Lower leg skin (tissue), 3 donors: Measurements from ENCODE around the gene SVBP.

ENCODE experiments used
- POLR2A ChIP-seq, 2 donors: fragments of 450-650 bp; IDR thresholded peaks; one replicate each; pipeline ENCODE4 v1.6.1; 2016 to 2017; ENCODE audit warnings: antibody characterized with exemption in 2 of 2, mild to moderate bottlenecking in 1 of 2, moderate library complexity in 1 of 2
- TF ChIP-seq, protein P1 (sequence below), 3 donors: fragments of 450-650 bp; IDR thresholded peaks; one replicate each; pipeline ENCODE4 v1.5.1; 2016; ENCODE audit warnings: antibody characterized with exemption in 3 of 3, mild to moderate bottlenecking in 3 of 3, moderate library complexity in 2 of 3

DNA sequence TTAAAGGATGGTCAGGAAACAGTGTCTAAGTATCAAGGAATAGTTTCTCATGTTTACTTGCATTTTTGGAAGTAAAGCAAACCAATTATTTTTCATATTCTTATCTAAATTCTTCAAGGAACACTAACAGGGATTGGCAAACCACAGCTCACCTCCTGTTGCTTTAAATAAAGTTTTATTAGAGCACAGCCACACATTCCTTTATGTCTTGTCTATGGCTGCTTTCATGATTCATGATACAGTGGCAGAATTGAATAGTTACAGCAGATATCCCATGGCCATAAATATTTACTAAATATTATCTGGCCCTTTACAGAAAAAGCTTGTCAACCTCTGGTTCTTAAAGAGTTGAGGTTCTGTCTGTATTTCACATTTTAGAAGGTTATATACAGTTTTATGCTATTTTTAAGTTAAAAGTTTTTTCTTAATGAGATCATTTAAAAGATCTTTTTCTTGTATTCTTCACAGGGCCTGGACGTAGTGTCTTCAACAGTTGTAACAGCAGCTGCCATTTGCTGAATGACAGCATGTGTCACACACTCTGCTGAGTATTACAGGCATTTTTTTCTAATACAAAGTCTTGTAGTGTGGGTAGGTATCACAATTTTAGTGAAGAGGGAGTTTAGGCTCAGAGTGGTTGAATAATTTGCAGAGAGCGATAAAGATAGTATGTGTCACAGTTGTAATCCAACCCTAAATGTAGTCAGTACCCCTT, 31.8 kb upstream of the SVBP start:
- TF ChIP-seq, protein P1, sequence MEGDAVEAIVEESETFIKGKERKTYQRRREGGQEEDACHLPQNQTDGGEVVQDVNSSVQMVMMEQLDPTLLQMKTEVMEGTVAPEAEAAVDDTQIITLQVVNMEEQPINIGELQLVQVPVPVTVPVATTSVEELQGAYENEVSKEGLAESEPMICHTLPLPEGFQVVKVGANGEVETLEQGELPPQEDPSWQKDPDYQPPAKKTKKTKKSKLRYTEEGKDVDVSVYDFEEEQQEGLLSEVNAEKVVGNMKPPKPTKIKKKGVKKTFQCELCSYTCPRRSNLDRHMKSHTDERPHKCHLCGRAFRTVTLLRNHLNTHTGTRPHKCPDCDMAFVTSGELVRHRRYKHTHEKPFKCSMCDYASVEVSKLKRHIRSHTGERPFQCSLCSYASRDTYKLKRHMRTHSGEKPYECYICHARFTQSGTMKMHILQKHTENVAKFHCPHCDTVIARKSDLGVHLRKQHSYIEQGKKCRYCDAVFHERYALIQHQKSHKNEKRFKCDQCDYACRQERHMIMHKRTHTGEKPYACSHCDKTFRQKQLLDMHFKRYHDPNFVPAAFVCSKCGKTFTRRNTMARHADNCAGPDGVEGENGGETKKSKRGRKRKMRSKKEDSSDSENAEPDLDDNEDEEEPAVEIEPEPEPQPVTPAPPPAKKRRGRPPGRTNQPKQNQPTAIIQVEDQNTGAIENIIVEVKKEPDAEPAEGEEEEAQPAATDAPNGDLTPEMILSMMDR (IDR thresholded peaks at IDR 0.05): no peak
- TF ChIP-seq POLR2A (IDR thresholded peaks at IDR 0.05): no peak
